Measurements from ENCODE around the gene CPSF3.

DNA sequence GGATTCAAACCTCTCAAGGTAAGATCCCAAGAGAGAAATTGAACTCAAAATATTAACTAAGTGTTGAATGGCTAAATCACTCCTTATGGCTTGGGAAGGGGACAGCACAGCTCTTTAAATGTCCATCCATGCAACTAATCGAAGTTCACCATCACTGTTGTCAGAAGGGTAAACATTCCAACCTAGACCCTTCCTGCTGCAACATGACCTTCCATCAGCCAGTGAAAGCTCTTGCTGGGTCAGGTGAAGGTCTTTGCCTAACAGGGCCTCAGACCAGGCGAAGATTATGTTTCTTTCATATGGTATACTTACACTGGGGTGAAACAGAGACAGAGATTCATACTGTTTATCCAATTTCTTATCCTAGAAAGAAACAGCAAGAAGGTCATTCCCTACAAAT is 67.3 kb downstream of the CPSF3 start:
- no peak for TF ChIP-seq ZEB2 (tag by site-specific recombination; IDR thresholded peaks at IDR 0.05)
- no peak for TF ChIP-seq ZBTB48 (tag by site-specific recombination; IDR thresholded peaks at IDR 0.05)
- TF ChIP-seq, protein P1, sequence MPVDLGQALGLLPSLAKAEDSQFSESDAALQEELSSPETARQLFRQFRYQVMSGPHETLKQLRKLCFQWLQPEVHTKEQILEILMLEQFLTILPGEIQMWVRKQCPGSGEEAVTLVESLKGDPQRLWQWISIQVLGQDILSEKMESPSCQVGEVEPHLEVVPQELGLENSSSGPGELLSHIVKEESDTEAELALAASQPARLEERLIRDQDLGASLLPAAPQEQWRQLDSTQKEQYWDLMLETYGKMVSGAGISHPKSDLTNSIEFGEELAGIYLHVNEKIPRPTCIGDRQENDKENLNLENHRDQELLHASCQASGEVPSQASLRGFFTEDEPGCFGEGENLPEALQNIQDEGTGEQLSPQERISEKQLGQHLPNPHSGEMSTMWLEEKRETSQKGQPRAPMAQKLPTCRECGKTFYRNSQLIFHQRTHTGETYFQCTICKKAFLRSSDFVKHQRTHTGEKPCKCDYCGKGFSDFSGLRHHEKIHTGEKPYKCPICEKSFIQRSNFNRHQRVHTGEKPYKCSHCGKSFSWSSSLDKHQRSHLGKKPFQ (tag by site-specific recombination; IDR thresholded peaks at IDR 0.05), result no peak
- TF ChIP-seq, protein P2, sequence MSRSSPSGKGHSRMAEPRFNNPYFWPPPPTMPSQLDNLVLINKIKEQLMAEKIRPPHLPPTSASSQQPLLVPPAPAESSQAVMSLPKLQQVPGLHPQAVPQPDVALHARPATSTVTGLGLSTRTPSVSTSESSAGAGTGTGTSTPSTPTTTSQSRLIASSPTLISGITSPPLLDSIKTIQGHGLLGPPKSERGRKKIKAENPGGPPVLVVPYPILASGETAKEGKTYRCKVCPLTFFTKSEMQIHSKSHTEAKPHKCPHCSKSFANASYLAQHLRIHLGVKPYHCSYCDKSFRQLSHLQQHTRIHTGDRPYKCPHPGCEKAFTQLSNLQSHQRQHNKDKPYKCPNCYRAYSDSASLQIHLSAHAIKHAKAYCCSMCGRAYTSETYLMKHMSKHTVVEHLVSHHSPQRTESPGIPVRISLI (tag by site-specific recombination; IDR thresholded peaks at IDR 0.05), result no peak
- TF ChIP-seq, protein P3, sequence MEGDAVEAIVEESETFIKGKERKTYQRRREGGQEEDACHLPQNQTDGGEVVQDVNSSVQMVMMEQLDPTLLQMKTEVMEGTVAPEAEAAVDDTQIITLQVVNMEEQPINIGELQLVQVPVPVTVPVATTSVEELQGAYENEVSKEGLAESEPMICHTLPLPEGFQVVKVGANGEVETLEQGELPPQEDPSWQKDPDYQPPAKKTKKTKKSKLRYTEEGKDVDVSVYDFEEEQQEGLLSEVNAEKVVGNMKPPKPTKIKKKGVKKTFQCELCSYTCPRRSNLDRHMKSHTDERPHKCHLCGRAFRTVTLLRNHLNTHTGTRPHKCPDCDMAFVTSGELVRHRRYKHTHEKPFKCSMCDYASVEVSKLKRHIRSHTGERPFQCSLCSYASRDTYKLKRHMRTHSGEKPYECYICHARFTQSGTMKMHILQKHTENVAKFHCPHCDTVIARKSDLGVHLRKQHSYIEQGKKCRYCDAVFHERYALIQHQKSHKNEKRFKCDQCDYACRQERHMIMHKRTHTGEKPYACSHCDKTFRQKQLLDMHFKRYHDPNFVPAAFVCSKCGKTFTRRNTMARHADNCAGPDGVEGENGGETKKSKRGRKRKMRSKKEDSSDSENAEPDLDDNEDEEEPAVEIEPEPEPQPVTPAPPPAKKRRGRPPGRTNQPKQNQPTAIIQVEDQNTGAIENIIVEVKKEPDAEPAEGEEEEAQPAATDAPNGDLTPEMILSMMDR (tag by site-specific recombination; IDR thresholded peaks at IDR 0.05), result no peak
- TF ChIP-seq ZFP69B (tag by site-specific recombination; IDR thresholded peaks at IDR 0.05), result no peak
- TF ChIP-seq ZNF391 (tag by site-specific recombination; IDR thresholded peaks at IDR 0.05; ENCODE audit: borderline replicate concordance, low read depth), result no peak
- no peak for TF ChIP-seq ZNF274 (IDR thresholded peaks at IDR 0.05; ENCODE audit: low read length)
- TF ChIP-seq ZNF274 (tag by site-specific recombination; IDR thresholded peaks at IDR 0.05; ENCODE audit: borderline replicate concordance), result no peak
